Smooth muscle cell (in vitro differentiated cells): ENCODE measurements around the gene KRTAP5-2. TPM values are rescaled to one million over a fixed set of nuclear protein-coding genes. Genes with fewer than 3 reads are reported as not detected.
"Not testable (repeated sequence)": the region's sequence is repeated elsewhere in the genome, so short reads cannot be mapped to it uniquely, and the experiment has no call there.

Source experiments
- DNase-seq: peaks from one replicate; lab custom pipeline; 2025; ENCODE audit not compliant: unreplicated experiment; lab: John Stamatoyannopoulos, UW
- H2AFZ ChIP-seq: fragments of 200-600 bp; sonication (generic); 2 replicates; pipeline ENCODE4 v1.6.0; 2016; ENCODE audit warnings: antibody characterized with exemption, low read depth, mild to moderate bottlenecking
- H3F3A ChIP-seq: fragments of 200-600 bp; sonication (generic); 2 replicates; pipeline ENCODE4 v1.6.0; 2017; ENCODE audit warnings: antibody characterized with exemption, low read depth
- H3K27ac ChIP-seq: fragments of 200-600 bp; sonication (generic); 2 replicates; pipeline ENCODE4 v1.5.1; 2016; ENCODE audit warnings: low read depth, mild to moderate bottlenecking
- H3K27me3 ChIP-seq: fragments of 200-600 bp; sonication (generic); 2 replicates; pipeline ENCODE4 v1.6.1; 2016; ENCODE audit warnings: low read depth, mild to moderate bottlenecking
- H3K36me3 ChIP-seq: fragments of 200-600 bp; sonication (generic); 2 replicates; pipeline ENCODE4 v1.5.1; 2016; ENCODE audit warnings: low read depth
- H3K4me1 ChIP-seq: fragments of 200-600 bp; sonication (generic); 2 replicates; pipeline ENCODE4 v1.5.1; 2016; ENCODE audit warnings: low read depth
- H3K4me2 ChIP-seq: fragments of 200-600 bp; sonication (generic); 2 replicates; pipeline ENCODE4 v1.6.0; 2016; ENCODE audit warnings: mild to moderate bottlenecking
- H3K4me3 ChIP-seq: fragments of 200-600 bp; sonication (generic); 2 replicates; pipeline ENCODE4 v1.5.1; 2016; ENCODE audit warnings: mild to moderate bottlenecking
- H3K79me2 ChIP-seq: fragments of 200-600 bp; sonication (generic); 2 replicates; pipeline ENCODE4 v1.6.0; 2016; ENCODE audit warnings: low read depth, mild to moderate bottlenecking
- H3K9ac ChIP-seq: fragments of 200-600 bp; sonication (generic); 2 replicates; pipeline ENCODE4 v1.6.0; 2016; ENCODE audit warnings: low read depth
- H3K9me3 ChIP-seq: fragments of 200-600 bp; sonication (generic); replicated peaks from 2 replicates; pipeline ENCODE4 v1.5.1; 2016; ENCODE audit warnings: low read depth
- H4K20me1 ChIP-seq: fragments of 200-600 bp; sonication (generic); 2 replicates; pipeline ENCODE4 v1.6.0; 2016; ENCODE audit warnings: low read depth
- WGBS: methylation state at CpG from one replicate; pipeline ENCODE4 v1.1.7; 2016; ENCODE audit warnings: low lambda C conversion rate; 5-methylcytosine and 5-hydroxymethylcytosine counted together
- polyA plus RNA-seq: library from polyadenylated mRNA; unstranded; fragments of >200 nt; fragmentation: Nextera tagmentation; extraction: Ambion mirVana; gene quantifications from 2 replicates; pipeline ENCODE4 v1.2.1, GENCODE V29; 2016
- total RNA-seq: library from RNA; depleted of rRNA; stranded (reverse); fragments of >200 nt; gene quantifications from 2 replicates; pipeline ENCODE4 v1.2.3, GENCODE V29; 2014
- TF ChIP-seq, protein P1 (sequence below): fragments of 200-600 bp; sonication (generic); IDR thresholded peaks from 2 replicates; pipeline ENCODE4 v1.5.1; 2017; ENCODE audit warnings: borderline replicate concordance, mild to moderate bottlenecking, antibody characterized with exemption; ENCODE audit not compliant: insufficient read depth, poor library complexity, severe bottlenecking

KRTAP5-2 gene, protein sequence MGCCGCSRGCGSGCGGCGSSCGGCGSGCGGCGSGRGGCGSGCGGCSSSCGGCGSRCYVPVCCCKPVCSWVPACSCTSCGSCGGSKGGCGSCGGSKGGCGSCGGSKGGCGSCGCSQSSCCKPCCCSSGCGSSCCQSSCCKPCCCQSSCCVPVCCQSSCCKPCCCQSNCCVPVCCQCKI
- total RNA-seq, result not detected in 2 replicates
- 0.14 TPM in 1 of 2 replicates, not detected in the other for polyA plus RNA-seq

DNA sequence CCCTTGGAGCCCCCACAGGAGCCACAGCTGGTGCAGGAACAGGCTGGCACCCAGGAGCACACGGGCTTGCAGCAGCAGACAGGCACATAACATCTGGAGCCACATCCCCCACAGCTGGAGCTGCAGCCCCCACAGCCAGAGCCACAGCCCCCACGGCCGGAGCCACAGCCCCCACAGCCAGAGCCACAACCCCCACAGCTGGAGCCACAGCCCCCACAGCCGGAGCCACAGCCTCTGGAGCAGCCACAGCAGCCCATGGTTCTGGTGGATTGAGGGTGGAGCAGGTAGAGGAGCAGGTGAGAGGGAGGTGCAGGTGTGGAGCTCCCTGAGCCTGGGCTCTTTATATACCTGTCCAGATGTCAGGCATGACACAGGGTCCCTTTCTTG is at the start of gene KRTAP5-2:
Gene KRTAP5-2 (minus strand): TSS at position 301 of the 387 bp plus-strand sequence. CDS start 44 bp downstream, at position 257.
- H3K4me2 ChIP-seq, result no peak within 1 kb of the TSS
- H3K4me3 ChIP-seq, result no peak within 1 kb of the TSS
- DNase-seq, result no peak
- H3K9ac ChIP-seq, result no peak within 1 kb of the TSS
- H3K9me3 ChIP-seq, result no peaks in the 10 kb centered on the region
- H4K20me1 ChIP-seq, result no peaks in the 10 kb centered on the region
- no peaks in the 10 kb centered on the region for H3K79me2 ChIP-seq
- no peaks in the 10 kb centered on the region for H3F3A ChIP-seq
- no peak within 1 kb of the TSS for H3K27ac ChIP-seq
- no peak within 1 kb of the TSS for H2AFZ ChIP-seq
- H3K4me1 ChIP-seq, result no peaks in the 10 kb centered on the region
- H3K27me3 ChIP-seq, result peaks cover 33% of the 10 kb centered on the region
- H3K36me3 ChIP-seq, result no peaks in the 10 kb centered on the region
- WGBS, result 92% methylated on average over 3 of the region's 4 CpGs
- TF ChIP-seq, protein P1, sequence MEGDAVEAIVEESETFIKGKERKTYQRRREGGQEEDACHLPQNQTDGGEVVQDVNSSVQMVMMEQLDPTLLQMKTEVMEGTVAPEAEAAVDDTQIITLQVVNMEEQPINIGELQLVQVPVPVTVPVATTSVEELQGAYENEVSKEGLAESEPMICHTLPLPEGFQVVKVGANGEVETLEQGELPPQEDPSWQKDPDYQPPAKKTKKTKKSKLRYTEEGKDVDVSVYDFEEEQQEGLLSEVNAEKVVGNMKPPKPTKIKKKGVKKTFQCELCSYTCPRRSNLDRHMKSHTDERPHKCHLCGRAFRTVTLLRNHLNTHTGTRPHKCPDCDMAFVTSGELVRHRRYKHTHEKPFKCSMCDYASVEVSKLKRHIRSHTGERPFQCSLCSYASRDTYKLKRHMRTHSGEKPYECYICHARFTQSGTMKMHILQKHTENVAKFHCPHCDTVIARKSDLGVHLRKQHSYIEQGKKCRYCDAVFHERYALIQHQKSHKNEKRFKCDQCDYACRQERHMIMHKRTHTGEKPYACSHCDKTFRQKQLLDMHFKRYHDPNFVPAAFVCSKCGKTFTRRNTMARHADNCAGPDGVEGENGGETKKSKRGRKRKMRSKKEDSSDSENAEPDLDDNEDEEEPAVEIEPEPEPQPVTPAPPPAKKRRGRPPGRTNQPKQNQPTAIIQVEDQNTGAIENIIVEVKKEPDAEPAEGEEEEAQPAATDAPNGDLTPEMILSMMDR, result no peak

DNA sequence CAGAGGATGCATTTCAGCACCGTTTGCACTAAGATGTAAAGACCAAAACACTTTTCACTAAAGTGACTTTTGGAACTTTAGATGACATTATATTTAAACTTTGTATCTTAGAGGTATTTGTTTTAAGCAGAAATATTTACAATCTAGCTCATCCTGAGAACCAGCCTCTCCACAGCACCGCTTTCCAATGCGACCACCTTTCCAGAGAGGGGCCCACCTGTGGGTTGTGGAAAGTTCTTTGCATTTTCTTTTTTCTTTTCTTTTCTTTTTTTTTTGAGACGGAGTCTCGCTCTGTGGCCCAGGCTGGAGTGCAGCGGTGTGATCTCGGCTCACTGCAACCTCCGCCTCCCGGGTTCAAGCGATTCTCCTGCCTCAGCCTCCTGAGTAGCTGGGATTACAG is 48.4 kb upstream of the KRTAP5-2 start:
- H3K9ac ChIP-seq, H3K4me2 ChIP-seq, H3K4me1 ChIP-seq, H3K9me3 ChIP-seq, H3K79me2 ChIP-seq, H3K27me3 ChIP-seq, H3K27ac ChIP-seq, H3F3A ChIP-seq, H3K4me3 ChIP-seq, H3K36me3 ChIP-seq, H4K20me1 ChIP-seq, H2AFZ ChIP-seq, DNase-seq: not testable (repeated sequence)
- 96% methylated on average over 10 of the region's 10 CpGs for WGBS

DNA sequence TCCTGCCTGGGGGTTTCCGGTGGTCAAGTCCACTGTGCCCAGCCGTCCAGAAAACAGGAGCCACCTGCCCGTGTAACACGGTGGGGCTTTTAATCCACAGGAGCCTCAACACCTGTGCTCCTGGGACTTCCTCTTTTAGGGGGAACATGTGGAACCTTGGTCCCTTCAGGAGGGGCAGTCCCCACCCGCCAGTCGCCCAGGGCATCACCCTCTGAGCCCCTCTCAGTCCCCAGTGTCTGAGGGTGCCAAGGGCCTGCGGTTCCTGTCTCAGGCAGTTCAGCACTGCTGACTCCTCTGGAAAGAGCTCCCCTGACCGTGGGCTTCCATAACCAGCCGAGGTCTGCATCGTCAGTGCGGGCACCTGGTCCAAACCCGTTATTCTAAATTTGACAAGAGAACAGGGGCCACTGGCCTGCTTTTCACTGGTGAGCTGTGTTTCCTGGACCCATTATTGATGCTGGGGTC is 47.3 kb upstream of the KRTAP5-2 start:
- WGBS, result 94% methylated on average over 12 of the region's 12 CpGs
- no peak for DNase-seq
- H3K9me3 ChIP-seq, result no peaks in the 10 kb centered on the region

DNA sequence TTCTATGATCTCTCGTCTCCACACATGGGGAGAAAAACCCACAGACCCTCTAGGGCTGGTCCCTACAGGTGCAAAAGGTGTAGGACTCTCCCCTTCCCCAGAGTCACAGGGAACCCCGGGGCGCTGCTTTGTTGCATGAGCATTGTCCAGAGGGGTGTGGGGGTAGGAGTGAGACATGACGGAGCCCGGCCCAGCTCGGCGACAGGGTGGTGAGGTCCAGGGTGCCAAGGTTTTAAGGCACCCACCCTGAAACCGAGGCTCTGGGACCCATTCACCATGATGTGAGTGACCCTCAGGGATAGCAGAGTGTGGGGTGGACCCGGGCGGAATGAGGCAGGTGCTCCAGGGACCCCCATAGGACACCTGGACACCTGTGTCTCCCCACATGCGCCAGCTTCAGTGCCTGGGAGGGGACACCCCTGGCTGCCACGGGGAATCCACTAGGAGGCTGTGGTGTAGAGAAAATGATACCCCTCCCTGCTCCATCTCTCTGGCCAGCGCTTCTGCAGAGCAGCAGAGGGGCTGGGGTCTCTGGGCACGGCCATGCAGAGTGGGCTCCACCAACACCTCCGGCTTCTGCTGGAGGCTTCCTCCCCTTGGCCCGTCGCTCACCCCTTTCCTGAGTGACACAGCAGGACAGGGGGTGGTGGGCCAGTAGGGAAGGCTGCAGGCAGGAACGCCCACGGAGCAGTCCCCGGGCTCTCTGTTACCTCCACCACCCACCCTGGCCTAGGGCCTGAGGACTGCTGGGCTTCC is 46.7 kb upstream of the KRTAP5-2 start:
- no peaks in the 10 kb centered on the region for H3F3A ChIP-seq
- 90% methylated on average over 20 of the region's 20 CpGs for WGBS
- H3K36me3 ChIP-seq, result no peaks in the 10 kb centered on the region
- H3K79me2 ChIP-seq, result no peaks in the 10 kb centered on the region
- no peak for DNase-seq
- no peak overlapping the region for H3K9ac ChIP-seq
- no peaks in the 10 kb centered on the region for H3K27me3 ChIP-seq
- H4K20me1 ChIP-seq, result no peaks in the 10 kb centered on the region
- TF ChIP-seq, protein P1, result no peak
- no peak overlapping the region for H3K4me2 ChIP-seq
- no peak overlapping the region for H3K27ac ChIP-seq
- H3K4me1 ChIP-seq, result no peaks in the 10 kb centered on the region
- no peak overlapping the region for H3K4me3 ChIP-seq
- H3K9me3 ChIP-seq, result no peaks in the 10 kb centered on the region
- H2AFZ ChIP-seq, result no peak overlapping the region

More for the DNA sequence above, 47.3 kb upstream of the KRTAP5-2 start:
- Histone ChIP-seq H4K20me1 (no peaks in the 10 kb centered on the region), H3K4me2 (no peak overlapping the region), H3K27ac (no peak overlapping the region), H3K4me3 (no peak overlapping the region), H2AFZ (no peak overlapping the region), H3K79me2 (no peaks in the 10 kb centered on the region), H3K9ac (no peak overlapping the region), H3K27me3 (no peaks in the 10 kb centered on the region), H3F3A (no peaks in the 10 kb centered on the region), H3K4me1 (no peaks in the 10 kb centered on the region), H3K36me3 (no peaks in the 10 kb centered on the region)
- TF ChIP-seq, protein P1, result no peak
